T-cell (primary cell): ENCODE measurements around the gene MFN2. TPM values are rescaled to one million over a fixed set of nuclear protein-coding genes. Genes with fewer than 3 reads are reported as not detected.

Source experiments
- ATAC-seq, 4 experiments: fragments of 200-7000 bp in 3 of 4; fragments of 150-1000 bp in 1 of 4; cut with Tn5 transposase; replicated peaks in 1 of 4; 1 replicate in 3 of 4; 2 replicates in 1 of 4; pipeline ENCODE4 v1.10.0; 2021; ENCODE audit warnings: moderate library complexity in 3 of 4, mild to moderate bottlenecking in 2 of 4, moderate number of reproducible peaks in 1 of 4
- CTCF ChIA-PET, 2 donors: fragments of 300-600 bp; sonication (Branson Sonifier 250); formaldehyde crosslinking; loops; one replicate each; lab custom pipeline; 2022; ENCODE audit warnings: antibody characterized with exemption in 2 of 2; lab: Charles Lee
- POLR2A ChIA-PET, 2 donors: fragments of 300-600 bp; sonication (Branson Sonifier 250); formaldehyde crosslinking; loops; one replicate each; lab custom pipeline; 2022; ENCODE audit warnings: antibody characterized with exemption in 2 of 2; lab: Charles Lee
- DNase-seq, 35 experiments: peaks; one replicate each; pipeline versions ENCODE4 v3.0.0 to v3.0.0-alpha.2; 2013 to 2023
- H3K27ac ChIP-seq: one replicate; pipeline ENCODE4 v1.5.1; 2013; ENCODE audit warnings: low read length
- H3K27me3 ChIP-seq, 2 experiments: replicated peaks in 1 of 2; 1 replicate in 1 of 2; 2 replicates in 1 of 2; pipeline versions ENCODE4 v1.6.1 to v1.7.0; 2013; ENCODE audit warnings: low read length in 1 of 2, mixed read lengths in 1 of 2; ENCODE audit not compliant: control insufficient read depth in 2 of 2, insufficient read depth in 2 of 2; ENCODE audit errors: extremely low read depth in 1 of 2
- H3K36me3 ChIP-seq, 2 donors: 1 replicate in 1 of 2; 2 replicates in 1 of 2; pipeline versions ENCODE4 v1.6.1 to v1.7.0; 2013; ENCODE audit warnings: low read length in 1 of 2; ENCODE audit not compliant: control insufficient read depth in 2 of 2, insufficient read depth in 1 of 2; ENCODE audit errors: extremely low read depth in 1 of 2
- H3K4me1 ChIP-seq, 2 experiments: 1 replicate in 1 of 2; 2 replicates in 1 of 2; pipeline versions ENCODE4 v1.6.1 to v1.7.0; 2013; ENCODE audit warnings: low read length in 2 of 2, mixed read lengths in 1 of 2; ENCODE audit not compliant: insufficient read depth in 2 of 2, control insufficient read depth in 1 of 2; ENCODE audit errors: extremely low read depth in 1 of 2
- H3K4me3 ChIP-seq, 2 donors: 1 replicate in 1 of 2; 2 replicates in 1 of 2; pipeline versions ENCODE4 v1.5.1 to v1.7.0; 2013; ENCODE audit warnings: mild to moderate bottlenecking in 2 of 2, low read length in 1 of 2, moderate library complexity in 1 of 2; ENCODE audit not compliant: control insufficient read depth in 1 of 2; ENCODE audit errors: extremely low read depth in 1 of 2
- H3K9me3 ChIP-seq: 2 replicates; pipeline ENCODE4 v1.7.0; 2013
- H3K27ac Mint-ChIP-seq, 2 donors: one replicate each; pipeline ENCODE4 v1.8.0; 2020 to 2021; ENCODE audit warnings: mild to moderate bottlenecking in 2 of 2, mixed read lengths in 2 of 2
- H3K27me3 Mint-ChIP-seq, 2 donors: one replicate each; pipeline ENCODE4 v1.8.0; 2021 to 2022; ENCODE audit warnings: mixed read lengths in 2 of 2
- H3K36me3 Mint-ChIP-seq: one replicate; pipeline ENCODE4 v1.8.0; 2021; ENCODE audit warnings: mixed read lengths
- H3K4me1 Mint-ChIP-seq, 3 donors: one replicate each; pipeline ENCODE4 v1.8.0; 2020 to 2022; ENCODE audit warnings: mixed read lengths in 3 of 3, mild to moderate bottlenecking in 1 of 3
- H3K4me3 Mint-ChIP-seq, 3 donors: one replicate each; pipeline ENCODE4 v1.8.0; 2020 to 2022; ENCODE audit warnings: mild to moderate bottlenecking in 3 of 3, mixed read lengths in 3 of 3, moderate library complexity in 3 of 3
- H3K9me3 Mint-ChIP-seq, 3 donors: one replicate each; pipeline ENCODE4 v1.8.0; 2020 to 2022; ENCODE audit warnings: mixed read lengths in 3 of 3
- WGBS: methylation state at CpG from one replicate; pipeline ENCODE4 v1.1.5; 2013; ENCODE audit warnings: missing lambda C conversion rate; ENCODE audit not compliant: insufficient coverage; 5-methylcytosine and 5-hydroxymethylcytosine counted together
- total RNA-seq, 35 experiments: library from RNA in 6 of 35; stranded (reverse) in 6 of 35; fragments of 120-200 nt in 1 of 35; gene quantifications; one replicate each; pipeline versions ENCODE4 v1.2.1 to v1.2.4 and lab custom pipeline; 2013 to 2026

The MFN2 gene
- 10 to 100 TPM; 38.0 to 47.0 (median 40.7) TPM for total RNA-seq
- total RNA-seq (2013), result 32.4 TPM
- 66.4 to 203 (median 92.9) reads per million in 29 experiments for total RNA-seq (lab: John Stamatoyannopoulos, UW)

GRCh38 chr1:11979851-11980675 lies at the start of gene MFN2:
TSS of gene MFN2 (plus strand) at chr1:11980444. CDS start at chr1:11989169, 8,725 bp downstream.
- peak within 1 kb of the TSS; percentile 83 to 93 (median 90) for H3K4me3 Mint-ChIP-seq
- Histone ChIP-seq H3K36me3 (peaks cover 8 to 26% of the 10 kb centered on the region in 2 donors), H3K4me1 (peaks cover 9 to 29% of the 10 kb centered on the region in 2 experiments), H3K27me3 (no peaks in the 10 kb centered on the region), H3K9me3 (no peaks in the 10 kb centered on the region), H3K27ac (peak within 1 kb of the TSS; percentile 83), H3K4me3 (peak within 1 kb of the TSS; percentile 82 to 89)
- 2% methylated on average over 46 of the region's 74 CpGs for WGBS
- H3K4me1 Mint-ChIP-seq, result peaks cover 41 to 46% (median 44%) of the 10 kb centered on the region in 3 donors
- no peaks in the 10 kb centered on the region for H3K9me3 Mint-ChIP-seq
- ChIA-PET POLR2A (interaction anchor here (0.6 to 1.2 kb wide), 4 partner anchors 70 to 72 kb away, joined by 3 to 14 read pairs (median 4); no protein-coding TSS in a partner anchor), CTCF (interaction anchor here in 1 of 2 donors (0.6 to 1.4 kb wide), 4 partner anchors 10 to 249 kb away, joined by 3 to 7 read pairs (median 4); partner anchors contain the start of gene MIIP)
- H3K27me3 Mint-ChIP-seq, result no peaks in the 10 kb centered on the region
- H3K27ac Mint-ChIP-seq, result peak within 1 kb of the TSS; percentile 87 to 91
- peaks cover 15% of the 10 kb centered on the region for H3K36me3 Mint-ChIP-seq
- ATAC-seq (peak; percentile 92 to 95 (median 93)), DNase-seq (peak; percentile 83 to 94 (median 91))

GRCh38 chr1:11930571-11931445 lies 49.4 kb upstream of the MFN2 start:
- Mint-ChIP-seq H3K4me3 (no peak overlapping the region), H3K4me1 (peaks cover 0 to 10% (median 10%) of the 10 kb centered on the region in 3 donors)
- CTCF ChIA-PET, result interaction anchor here (0.7 kb wide), 3 partner anchors 30 to 147 kb away, joined by 3 to 5 read pairs (median 4); no protein-coding TSS in a partner anchor

GRCh38 chr1:11931845-11932244 lies 48.4 kb upstream of the MFN2 start:
- no peaks in the 10 kb centered on the region for H3K9me3 ChIP-seq
- no peaks in the 10 kb centered on the region for H3K9me3 Mint-ChIP-seq
- peaks cover 9 to 18% of the 10 kb centered on the region in 2 experiments for H3K4me1 ChIP-seq
- no peaks in the 10 kb centered on the region for H3K27me3 Mint-ChIP-seq
- H3K4me3 Mint-ChIP-seq, result no peak overlapping the region
- POLR2A ChIA-PET, result no interaction called here
- no peaks in the 10 kb centered on the region for H3K36me3 ChIP-seq
- WGBS, result no CpG with 5 or more reads among the region's 10 CpGs
- H3K4me1 Mint-ChIP-seq, result peaks cover 0 to 7% (median 5%) of the 10 kb centered on the region in 3 donors
- DNase-seq, result no peak
- CTCF ChIA-PET, result no interaction called here
- no peak overlapping the region for H3K27ac ChIP-seq
- ATAC-seq, result no peak
- H3K4me3 ChIP-seq, result no peak overlapping the region
- H3K27ac Mint-ChIP-seq, result no peak overlapping the region
- H3K27me3 ChIP-seq, result no peaks in the 10 kb centered on the region
- no peaks in the 10 kb centered on the region for H3K36me3 Mint-ChIP-seq

More at GRCh38 chr1:11930571-11931445, 49.4 kb upstream of the MFN2 start:
- no peak for DNase-seq
- no peak overlapping the region for H3K4me3 ChIP-seq
- WGBS, result 85% methylated on average over 4 of the region's 7 CpGs
- no peaks in the 10 kb centered on the region for H3K36me3 Mint-ChIP-seq
- POLR2A ChIA-PET, result interaction anchor here in 1 of 2 donors (0.7 kb wide), 1 partner anchor 90 kb away, joined by 3 read pairs; no protein-coding TSS in a partner anchor
- no peaks in the 10 kb centered on the region for H3K9me3 Mint-ChIP-seq
- H3K36me3 ChIP-seq, result no peaks in the 10 kb centered on the region
- no peaks in the 10 kb centered on the region for H3K27me3 ChIP-seq
- peaks cover 9 to 23% of the 10 kb centered on the region in 2 experiments for H3K4me1 ChIP-seq
- no peaks in the 10 kb centered on the region for H3K9me3 ChIP-seq
- no peak for ATAC-seq
- H3K27ac ChIP-seq, result no peak overlapping the region
- H3K27ac Mint-ChIP-seq, result no peak overlapping the region
- no peaks in the 10 kb centered on the region for H3K27me3 Mint-ChIP-seq

- POLR2A ChIA-PET, result interaction anchor here in 1 of 2 donors (0.7 kb wide), 1 partner anchor 311 kb away, joined by 5 read pairs; no protein-coding TSS in a partner anchor
- no peaks in the 10 kb centered on the region for H3K9me3 ChIP-seq
- peak within 1 kb of the TSS in 1 of 2 donors; percentile 72 for H3K27ac Mint-ChIP-seq
- peaks cover 0 to 2% of the 10 kb centered on the region in 2 experiments for H3K27me3 ChIP-seq
- no peaks in the 10 kb centered on the region for H3K36me3 ChIP-seq
- peaks cover 0 to 7% (median 5%) of the 10 kb centered on the region in 3 donors for H3K4me1 Mint-ChIP-seq
- H3K4me1 ChIP-seq, result peaks cover 9 to 17% of the 10 kb centered on the region in 2 experiments
- WGBS, result 1% methylated on average over 40 of the region's 55 CpGs
- H3K4me3 Mint-ChIP-seq, result peak within 1 kb of the TSS; percentile 70 to 82 (median 78)
- no peak within 1 kb of the TSS for H3K27ac ChIP-seq
- ATAC-seq (peak; percentile 100), DNase-seq (peak; percentile 63 to 91 (median 82))
- no peaks in the 10 kb centered on the region for H3K9me3 Mint-ChIP-seq
- H3K27me3 Mint-ChIP-seq, result no peaks in the 10 kb centered on the region
- CTCF ChIA-PET, result interaction anchor here in 1 of 2 donors (1.0 kb wide), 1 partner anchor 27 kb away, joined by 3 read pairs; no protein-coding TSS in a partner anchor
- H3K36me3 Mint-ChIP-seq, result no peaks in the 10 kb centered on the region
- H3K4me3 ChIP-seq, result peak within 1 kb of the TSS; percentile 60 to 68
Observed at GRCh38 chr1:11934302-11935056, 45.8 kb upstream of the MFN2 start, which contains the start of gene PLOD1. TSS of gene PLOD1 (plus strand) at chr1:11934717. CDS start at chr1:11934780, 63 bp downstream.

- Mint-ChIP-seq H3K9me3 (no peaks in the 10 kb centered on the region), H3K4me1 (peaks cover 0 to 7% (median 5%) of the 10 kb centered on the region in 3 donors), H3K4me3 (peak overlapping the region; percentile 70 to 82 (median 78)), H3K27me3 (no peaks in the 10 kb centered on the region), H3K36me3 (no peaks in the 10 kb centered on the region), H3K27ac (no peak overlapping the region)
- peaks cover 9 to 17% of the 10 kb centered on the region in 2 experiments for H3K4me1 ChIP-seq
- ChIA-PET POLR2A (no interaction called here), CTCF (interaction anchor here in 1 of 2 donors (1.0 kb wide), 1 partner anchor 27 kb away, joined by 3 read pairs; no protein-coding TSS in a partner anchor)
- DNase-seq (no peak), ATAC-seq (no peak)
- no peaks in the 10 kb centered on the region for H3K9me3 ChIP-seq
- peak overlapping the region; percentile 60 to 67 for H3K4me3 ChIP-seq
- H3K27me3 ChIP-seq, result peaks cover 0 to 2% of the 10 kb centered on the region in 2 experiments
- no peak overlapping the region for H3K27ac ChIP-seq
- no peaks in the 10 kb centered on the region for H3K36me3 ChIP-seq
- 57% methylated on average over 1 of the region's 2 CpGs for WGBS
Observed at GRCh38 chr1:11935057-11935412, 45.2 kb upstream of the MFN2 start.
